ENCODE measurements around the gene XYLT2.

Gene XYLT2

GRCh38 chr17:50367401-50367800, 21.5 kb downstream of the XYLT2 start:
- TF ChIP-seq CTCF (IDR thresholded peaks at IDR 0.05; ENCODE audit: low read depth, low read length, missing control alignments): no peak
- no peak overlapping the region for H3K4me3 ChIP-seq (ENCODE audit: low read depth, low read length)
- DNase-seq (ENCODE audit: low read depth): no peak
- in situ Hi-C loops (cut with HindIII; ENCODE audit: low sequenced_read_pairs): no loop called here

- DNase-seq (ENCODE audit: low read depth): no peak
- in situ Hi-C loops (cut with HindIII; ENCODE audit: low sequenced_read_pairs): no loop called here
- no peak overlapping the region for H3K4me3 ChIP-seq (ENCODE audit: low read depth, low read length)
- TF ChIP-seq CTCF (IDR thresholded peaks at IDR 0.05; ENCODE audit: low read depth, low read length, missing control alignments): no peak
Observed at GRCh38 chr17:50370052-50370451, 24.1 kb downstream of the XYLT2 start.

- no peak for DNase-seq (ENCODE audit: low read depth)
- in situ Hi-C loops (cut with HindIII; ENCODE audit: low sequenced_read_pairs): no loop called here
- no peak for TF ChIP-seq CTCF (IDR thresholded peaks at IDR 0.05; ENCODE audit: low read depth, low read length, missing control alignments)
- H3K4me3 ChIP-seq (ENCODE audit: low read depth, low read length): peak overlapping the region; percentile 95
Observed at GRCh38 chr17:50371526-50371925, 25.6 kb downstream of the XYLT2 start.

- no peak for DNase-seq (ENCODE audit: low read depth)
- H3K4me3 ChIP-seq (ENCODE audit: low read depth, low read length): peak overlapping the region; percentile 95
- in situ Hi-C loops (cut with HindIII; ENCODE audit: low sequenced_read_pairs): no loop called here
- no peak for TF ChIP-seq CTCF (IDR thresholded peaks at IDR 0.05; ENCODE audit: low read depth, low read length, missing control alignments)
Observed at GRCh38 chr17:50372222-50372757, 26.4 kb downstream of the XYLT2 start.

GRCh38 chr17:50372758-50373556, 27.0 kb downstream of the XYLT2 start, which contains the start of the genes EME1 and MRPL27:
TSS of gene EME1 (plus strand) at chr17:50373229. CDS start at chr17:50375209, 1,980 bp downstream.
TSS of gene MRPL27 (minus strand) at chr17:50373184. CDS start at chr17:50373170, 14 bp downstream.
- in situ Hi-C loops (cut with HindIII; ENCODE audit: low sequenced_read_pairs): no loop called here
- TF ChIP-seq CTCF (IDR thresholded peaks at IDR 0.05; ENCODE audit: low read depth, low read length, missing control alignments): no peak
- peak within 1 kb of the TSS; percentile 95 for H3K4me3 ChIP-seq (ENCODE audit: low read depth, low read length)
- DNase-seq (ENCODE audit: low read depth): peak; percentile 68

- peak overlapping the region; percentile 95 for H3K4me3 ChIP-seq (ENCODE audit: low read depth, low read length)
- in situ Hi-C loops (cut with HindIII; ENCODE audit: low sequenced_read_pairs): no loop called here
- TF ChIP-seq CTCF (IDR thresholded peaks at IDR 0.05; ENCODE audit: low read depth, low read length, missing control alignments): no peak
- DNase-seq (ENCODE audit: low read depth): no peak
Observed at GRCh38 chr17:50373705-50374104, 27.8 kb downstream of the XYLT2 start.
